CD4-positive, CD25-positive, alpha-beta regulatory T cell (primary cell): Measurements from ENCODE around the gene CIDEB. TPM values are rescaled to one million over a fixed set of nuclear protein-coding genes. Genes with fewer than 3 reads are reported as not detected.
A peak's percentile ranks its signal among the peaks of the same experiment; 100 is the strongest.

Experiments used
- ATAC-seq, 2 donors: fragments of 150-1000 bp; cut with Tn5 transposase; one replicate each; pipeline ENCODE4 v1.10.0; 2021; ENCODE audit warnings: low read depth in 2 of 2, moderate number of reproducible peaks in 2 of 2, moderate library complexity in 1 of 2
- DNase-seq, 3 donors: peaks; one replicate each; pipeline versions ENCODE4 v3.0.0 to v3.0.0-alpha.2; 2012 to 2022; ENCODE audit warnings: mixed read lengths in 1 of 3
- H3K27ac ChIP-seq: one replicate; pipeline ENCODE4 v1.7.0; 2013; ENCODE audit warnings: mild to moderate bottlenecking, low read length; ENCODE audit not compliant: insufficient read depth, poor library complexity, severe bottlenecking
- H3K27me3 ChIP-seq: one replicate; pipeline ENCODE4 v1.7.0; 2013; ENCODE audit warnings: low read length; ENCODE audit not compliant: control insufficient read depth, insufficient read depth
- H3K36me3 ChIP-seq: one replicate; pipeline ENCODE4 v1.7.0; 2013; ENCODE audit warnings: mild to moderate bottlenecking, low read length, moderate library complexity; ENCODE audit not compliant: control insufficient read depth, insufficient read depth
- H3K4me1 ChIP-seq: 2 replicates; pipeline ENCODE4 v1.7.0; 2013; ENCODE audit warnings: mild to moderate bottlenecking, low read length; ENCODE audit not compliant: insufficient read depth, control insufficient read depth, poor library complexity, severe bottlenecking
- H3K4me3 ChIP-seq: one replicate; pipeline ENCODE4 v1.7.0; 2013; ENCODE audit warnings: low read depth, mild to moderate bottlenecking, low read length, moderate library complexity
- H3K9me3 ChIP-seq, 2 experiments: 1 replicate in 1 of 2; 2 replicates in 1 of 2; pipeline ENCODE4 v1.7.0; 2013; ENCODE audit warnings: low read length in 2 of 2, mild to moderate bottlenecking in 1 of 2, moderate library complexity in 1 of 2; ENCODE audit not compliant: control insufficient read depth in 2 of 2
- H3K27ac Mint-ChIP-seq, 3 donors: one replicate each; pipeline ENCODE4 v1.8.0; 2020 to 2022; ENCODE audit warnings: mild to moderate bottlenecking in 3 of 3, mixed read lengths in 3 of 3, moderate library complexity in 2 of 3
- H3K27me3 Mint-ChIP-seq: one replicate; pipeline ENCODE4 v1.8.0; 2022; ENCODE audit warnings: mild to moderate bottlenecking, mixed read lengths
- H3K36me3 Mint-ChIP-seq: one replicate; pipeline ENCODE4 v1.8.0; 2020; ENCODE audit warnings: mixed read lengths
- H3K4me1 Mint-ChIP-seq, 4 donors: one replicate each; pipeline ENCODE4 v1.8.0; 2020 to 2022; ENCODE audit warnings: mixed read lengths in 4 of 4, mild to moderate bottlenecking in 1 of 4
- H3K4me3 Mint-ChIP-seq, 4 donors: one replicate each; pipeline ENCODE4 v1.8.0; 2020 to 2022; ENCODE audit warnings: mild to moderate bottlenecking in 4 of 4, mixed read lengths in 4 of 4, moderate library complexity in 3 of 4
- H3K9me3 Mint-ChIP-seq, 7 donors: one replicate each; pipeline ENCODE4 v1.8.0; 2020 to 2022; ENCODE audit warnings: mixed read lengths in 7 of 7, mild to moderate bottlenecking in 3 of 7, moderate library complexity in 2 of 7
- polyA plus RNA-seq, 4 donors: library from polyadenylated mRNA; unstranded; fragments of 300-500 nt; fragmentation: Illumina TruSeq; gene quantifications; one replicate each; pipeline ENCODE4 v1.2.3, GENCODE V29; 2021
- total RNA-seq: library from RNA; stranded (reverse); gene quantifications from one replicate; pipeline ENCODE4 v1.2.3, GENCODE V29; 2022

Gene CIDEB
- total and polyA plus RNA-seq, 5 donors from 2014 or later, result 8.9 to 13.6 (median 10.3) TPM

DNA sequence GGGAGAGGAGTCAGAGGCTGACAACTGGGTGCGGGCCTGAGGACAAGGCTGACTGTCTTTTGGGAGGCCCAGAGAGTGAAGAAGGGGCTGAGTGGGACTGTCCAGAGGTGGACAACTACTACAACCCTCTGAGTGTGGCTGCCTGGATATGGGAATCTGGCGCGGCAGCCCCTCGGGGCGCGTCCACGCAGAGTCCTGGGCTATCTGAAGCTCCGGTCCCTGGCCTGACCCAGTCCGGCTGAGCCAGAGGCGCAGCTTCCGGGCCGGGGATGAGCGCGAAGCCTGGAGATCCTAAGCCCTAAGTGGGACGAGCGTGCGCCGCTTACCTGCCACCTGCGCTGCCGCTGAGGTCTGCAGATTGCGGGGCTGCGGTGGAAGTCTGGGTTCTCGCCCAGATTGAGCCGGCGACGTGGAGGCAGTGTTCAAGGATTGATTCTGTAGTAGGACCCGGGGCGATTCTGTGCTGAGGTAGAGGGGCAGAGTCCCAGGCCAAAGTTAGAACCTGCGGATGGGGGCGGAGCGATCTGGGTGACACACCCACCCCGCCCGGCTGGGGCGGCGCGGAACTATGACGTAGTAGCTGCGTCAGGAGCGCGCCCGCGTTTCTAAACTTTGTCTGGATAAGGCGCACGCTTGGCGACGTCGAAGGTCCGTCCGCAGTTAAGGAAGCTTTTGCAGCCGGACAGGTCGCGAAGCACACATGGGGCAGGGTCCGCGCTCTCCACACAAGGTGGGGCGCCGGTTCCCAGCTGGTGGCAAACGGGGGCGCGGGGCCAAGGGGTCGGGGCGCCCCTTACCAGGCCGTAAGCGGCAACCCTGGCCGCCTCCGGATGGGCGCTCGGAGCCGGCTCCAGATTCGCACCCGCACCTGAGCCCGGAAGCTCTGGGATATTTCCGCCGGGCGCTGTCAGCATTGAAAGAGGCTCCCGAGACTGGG, 8.3 kb downstream of the CIDEB start, which contains the start of the genes DHRS1 and NOP9:
TSS of gene DHRS1 (minus strand) at position 526 of the 937 bp plus-strand sequence. CDS start 674 bp downstream, outside the sequence.
TSS of gene NOP9 (plus strand) at position 596 of the 937 bp plus-strand sequence. CDS start at position 701, 105 bp downstream.
- Histone ChIP-seq H3K4me3 (peak within 1 kb of the TSS; percentile 86), H3K27ac (peak within 1 kb of the TSS; percentile 84), H3K27me3 (no peaks in the 10 kb centered on the region), H3K36me3 (peaks cover 48% of the 10 kb centered on the region), H3K4me1 (peaks cover 31% of the 10 kb centered on the region), H3K9me3 (no peaks in the 10 kb centered on the region)
- Mint-ChIP-seq H3K27me3 (no peaks in the 10 kb centered on the region), H3K36me3 (peaks cover 21% of the 10 kb centered on the region), H3K27ac (peak within 1 kb of the TSS; percentile 76 to 99 (median 92)), H3K9me3 (no peaks in the 10 kb centered on the region), H3K4me3 (peak within 1 kb of the TSS; percentile 89 to 97 (median 93)), H3K4me1 (peaks cover 22 to 56% (median 40%) of the 10 kb centered on the region in 4 donors)
- ATAC-seq, result peak; percentile 80 to 86
- peak; percentile 88 to 94 (median 91) for DNase-seq

DNA sequence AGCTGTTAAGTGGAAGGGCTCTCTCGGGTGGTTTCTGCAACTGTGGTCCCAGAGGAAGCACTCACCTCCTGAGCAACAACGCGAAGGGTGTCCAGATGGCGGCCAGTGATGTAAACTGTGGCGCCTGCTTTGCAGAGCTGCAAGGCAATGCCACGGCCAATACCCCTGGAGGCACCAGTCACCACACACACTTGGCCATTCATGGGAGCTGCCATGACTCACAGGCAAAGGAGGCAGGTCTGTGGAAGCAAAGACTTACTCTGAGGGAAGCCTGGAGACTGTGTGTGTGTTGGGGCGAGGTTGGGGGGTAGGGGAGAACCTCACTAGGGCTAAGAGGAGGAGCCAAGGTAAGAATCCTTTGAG, 8.9 kb downstream of the CIDEB start:
- H3K27me3 Mint-ChIP-seq, result no peaks in the 10 kb centered on the region
- Histone ChIP-seq H3K27me3 (no peaks in the 10 kb centered on the region), H3K4me3 (peak overlapping the region; percentile 68), H3K36me3 (peaks cover 41% of the 10 kb centered on the region), H3K27ac (peak overlapping the region; percentile 84), H3K9me3 (no peaks in the 10 kb centered on the region), H3K4me1 (peaks cover 31% of the 10 kb centered on the region)
- peaks cover 24% of the 10 kb centered on the region for H3K36me3 Mint-ChIP-seq
- H3K27ac Mint-ChIP-seq, result peak overlapping the region; percentile 76 to 99 (median 92)
- peak in 1 of 2 donors; percentile 4 for ATAC-seq
- H3K4me1 Mint-ChIP-seq, result peaks cover 22 to 56% (median 40%) of the 10 kb centered on the region in 4 donors
- DNase-seq, result no peak
- peak overlapping the region; percentile 89 to 97 (median 93) for H3K4me3 Mint-ChIP-seq
- no peaks in the 10 kb centered on the region for H3K9me3 Mint-ChIP-seq

DNA sequence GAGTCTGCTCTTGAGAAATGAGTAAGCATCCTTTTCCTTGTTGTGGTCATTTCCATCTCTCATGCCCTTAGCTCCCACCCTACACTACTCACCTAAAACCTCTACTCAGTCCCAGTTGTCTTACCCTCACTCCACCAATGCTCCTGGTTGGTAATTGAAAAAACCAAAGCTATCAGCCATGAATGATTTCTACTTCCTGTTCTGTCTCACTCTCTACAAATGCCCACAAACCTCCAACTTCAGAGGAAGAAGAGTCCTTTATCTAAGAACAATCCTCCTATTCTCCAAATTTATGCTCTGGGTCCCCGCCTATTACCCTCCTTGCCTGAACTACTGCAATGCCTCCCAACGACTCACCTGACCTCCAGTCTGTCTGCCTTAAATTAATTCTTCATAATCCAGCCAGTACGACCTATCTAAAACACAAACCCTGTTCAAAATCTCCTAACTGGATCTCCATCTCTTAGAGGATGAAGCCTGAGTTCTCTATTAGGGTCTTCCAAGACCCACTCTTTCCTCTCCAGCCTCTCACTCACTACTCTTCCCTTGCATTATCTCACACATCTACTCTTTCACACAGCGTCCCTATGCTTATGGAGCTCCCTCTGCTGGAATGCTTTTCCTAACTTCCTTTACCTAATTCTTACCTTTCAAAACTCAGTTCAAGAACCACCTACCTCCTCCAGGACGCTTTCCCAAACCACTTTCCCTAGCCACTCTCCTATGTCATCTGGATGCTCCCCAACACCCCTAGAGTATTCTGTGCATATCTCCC, 10.4 kb downstream of the CIDEB start:
- no peak for ATAC-seq
- H3K4me1 Mint-ChIP-seq, result peaks cover 22 to 55% (median 39%) of the 10 kb centered on the region in 4 donors

DNA sequence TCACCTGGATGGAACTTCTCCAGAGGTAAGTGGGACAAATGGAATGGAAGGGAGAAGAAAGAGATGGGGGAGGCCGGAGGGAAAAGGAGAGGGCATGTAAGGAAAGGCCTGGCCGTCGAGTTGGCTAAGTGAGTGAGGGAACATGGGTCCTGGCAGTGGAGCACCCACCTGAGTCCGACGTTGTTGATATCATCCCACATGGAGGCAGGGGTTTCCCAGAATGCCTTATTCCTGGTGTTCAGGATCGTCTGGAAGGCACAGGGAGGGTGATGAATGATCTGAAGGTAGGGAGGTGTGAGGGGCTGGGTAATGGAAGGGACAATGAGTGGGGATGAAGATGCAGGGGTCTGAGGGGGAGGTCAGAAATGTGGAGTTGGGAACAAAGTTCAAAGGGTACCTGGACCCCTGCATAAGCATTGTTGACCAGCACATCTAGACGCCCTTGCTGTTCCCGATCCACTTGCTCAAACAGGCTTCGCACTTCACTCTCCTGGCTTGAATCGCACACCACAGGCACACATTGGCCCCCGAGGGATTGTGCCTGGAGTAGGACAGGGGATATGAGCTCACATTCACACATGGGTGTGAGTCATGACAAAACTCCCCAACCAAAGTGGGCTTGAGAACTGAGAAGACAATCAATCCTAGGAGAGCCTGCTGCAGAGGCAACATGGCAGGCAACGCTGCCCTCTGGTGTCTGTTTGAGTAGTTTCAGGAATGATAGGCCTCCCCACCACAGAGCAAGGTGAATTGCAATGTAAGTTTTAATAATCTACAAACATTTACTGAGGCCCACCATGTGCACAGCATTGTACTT, 11.2 kb downstream of the CIDEB start:
- peaks cover 31% of the 10 kb centered on the region for H3K4me1 ChIP-seq
- peak overlapping the region in 3 of 4 donors; percentile 39 to 86 (median 65) for H3K4me3 Mint-ChIP-seq
- peaks cover 32% of the 10 kb centered on the region for H3K36me3 ChIP-seq
- H3K4me1 Mint-ChIP-seq, result peaks cover 22 to 50% (median 35%) of the 10 kb centered on the region in 4 donors
- peak overlapping the region; percentile 0 for H3K4me3 ChIP-seq
- peak overlapping the region; percentile 84 for H3K27ac ChIP-seq
- peak; percentile 55 to 84 (median 78) for DNase-seq
- H3K9me3 ChIP-seq, result no peaks in the 10 kb centered on the region
- no peaks in the 10 kb centered on the region for H3K27me3 ChIP-seq
- H3K36me3 Mint-ChIP-seq, result peaks cover 29% of the 10 kb centered on the region
- H3K27me3 Mint-ChIP-seq, result no peaks in the 10 kb centered on the region
- peak overlapping the region; percentile 69 to 93 (median 92) for H3K27ac Mint-ChIP-seq
- peak; percentile 63 to 70 for ATAC-seq
- no peaks in the 10 kb centered on the region for H3K9me3 Mint-ChIP-seq

More for the DNA sequence above, 10.4 kb downstream of the CIDEB start:
- H3K4me1 ChIP-seq, result peaks cover 31% of the 10 kb centered on the region
- H3K9me3 ChIP-seq, result no peaks in the 10 kb centered on the region
- DNase-seq, result peak in 1 of 3 donors; percentile 18
- no peaks in the 10 kb centered on the region for H3K27me3 Mint-ChIP-seq
- H3K4me3 ChIP-seq, result peak overlapping the region; percentile 0
- H3K4me3 Mint-ChIP-seq, result peak overlapping the region; percentile 6 to 86 (median 50)
- H3K27me3 ChIP-seq, result no peaks in the 10 kb centered on the region
- H3K27ac Mint-ChIP-seq, result peak overlapping the region; percentile 78 to 93 (median 92)
- H3K36me3 ChIP-seq, result peaks cover 32% of the 10 kb centered on the region
- peaks cover 28% of the 10 kb centered on the region for H3K36me3 Mint-ChIP-seq
- H3K27ac ChIP-seq, result peak overlapping the region; percentile 84
- H3K9me3 Mint-ChIP-seq, result no peaks in the 10 kb centered on the region

DNA sequence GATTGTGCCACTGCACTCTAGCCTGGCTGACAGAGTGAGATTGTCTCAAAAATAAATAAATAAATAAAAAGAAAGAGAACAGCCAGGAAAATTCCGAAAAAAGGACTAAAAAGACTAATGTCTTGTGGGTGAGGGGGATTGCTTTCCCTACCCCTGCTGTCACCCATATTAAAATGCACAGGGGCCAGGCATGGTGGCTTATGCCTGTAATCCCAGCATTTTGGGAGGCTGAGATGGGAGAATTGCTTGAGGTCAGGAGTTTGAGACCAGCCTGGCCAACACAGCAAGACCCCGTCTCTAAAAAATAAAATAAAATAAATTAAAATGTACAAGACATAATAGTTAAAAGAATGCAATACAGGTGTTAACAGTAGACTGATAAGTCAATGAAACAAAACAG, 14.3 kb downstream of the CIDEB start:
- DNase-seq (no peak), ATAC-seq (no peak)
- peaks cover 17% of the 10 kb centered on the region for H3K4me1 ChIP-seq
- H3K27me3 ChIP-seq, result no peaks in the 10 kb centered on the region
- Mint-ChIP-seq H3K4me1 (peaks cover 14 to 27% (median 22%) of the 10 kb centered on the region in 4 donors), H3K9me3 (no peaks in the 10 kb centered on the region), H3K36me3 (peaks cover 44% of the 10 kb centered on the region), H3K27me3 (no peaks in the 10 kb centered on the region), H3K4me3 (peak overlapping the region in 1 of 4 donors; percentile 43), H3K27ac (peak overlapping the region in 1 of 3 donors; percentile 56)
- no peak overlapping the region for H3K4me3 ChIP-seq
- peaks cover 46% of the 10 kb centered on the region for H3K36me3 ChIP-seq
- no peaks in the 10 kb centered on the region for H3K9me3 ChIP-seq
- no peak overlapping the region for H3K27ac ChIP-seq

DNA sequence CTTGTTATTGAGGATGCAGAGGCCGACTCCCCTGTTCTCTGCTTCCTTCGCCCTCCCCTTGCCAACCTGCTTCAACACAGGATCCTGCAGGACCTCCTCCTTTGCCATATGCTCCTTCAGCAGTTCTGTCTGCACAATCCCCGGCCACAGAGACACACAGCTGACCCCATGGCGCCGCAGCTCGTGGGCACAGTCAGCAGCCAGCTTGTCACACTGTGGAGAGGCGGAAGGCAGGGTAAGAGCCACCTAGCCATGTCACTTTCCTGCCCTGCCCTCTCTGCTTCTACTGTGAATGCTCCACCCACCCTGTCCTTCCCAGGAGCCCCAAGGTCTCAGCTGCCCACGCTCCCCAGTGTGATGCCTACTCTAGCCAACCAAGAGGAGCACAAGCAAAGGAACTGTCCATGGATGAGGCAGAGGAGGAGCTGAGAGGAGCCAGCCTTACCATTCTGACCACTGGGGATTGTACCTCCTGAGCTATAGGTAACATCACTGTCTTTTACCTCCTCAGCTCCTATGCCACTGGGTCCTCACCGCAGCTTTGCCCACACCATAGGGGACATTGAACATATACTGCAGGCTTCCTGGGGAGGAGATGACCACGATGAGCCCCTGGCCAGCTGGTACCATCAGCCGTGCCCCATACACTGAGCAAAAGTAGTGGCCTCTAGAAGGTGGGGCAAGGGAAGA, 15.5 kb downstream of the CIDEB start:
- DNase-seq (no peak), ATAC-seq (no peak)
- Histone ChIP-seq H3K4me1 (peaks cover 11% of the 10 kb centered on the region), H3K27ac (no peak overlapping the region), H3K36me3 (peaks cover 46% of the 10 kb centered on the region), H3K9me3 (no peaks in the 10 kb centered on the region), H3K27me3 (no peaks in the 10 kb centered on the region), H3K4me3 (no peak overlapping the region)
- Mint-ChIP-seq H3K4me3 (no peak overlapping the region), H3K27me3 (no peaks in the 10 kb centered on the region), H3K9me3 (no peaks in the 10 kb centered on the region), H3K36me3 (peaks cover 50% of the 10 kb centered on the region), H3K27ac (peak overlapping the region in 2 of 3 donors; percentile 8 to 46), H3K4me1 (peaks cover 8 to 25% (median 16%) of the 10 kb centered on the region in 4 donors)
